Stimulated activated naive B cell treated with anti-CD40 and anti-IgM and Interleukin-4, amounts not matched to agents 10 μg/mL and 1 μg/mL and 100 μg/mL, for 72 hours (primary cell): ENCODE measurements around the gene CACYBP.
"Not testable (repeated sequence)": the region's sequence is repeated elsewhere in the genome, so short reads cannot be mapped to it uniquely, and the experiment has no call there.

Source experiments
- ATAC-seq, 2 donors: fragments of 150-1000 bp; cut with Tn5 transposase; replicated peaks; 2 replicates each; pipeline ENCODE4 v1.10.0; 2021; ENCODE audit warnings: moderate library complexity in 1 of 2
- DNase-seq: peaks from one replicate; pipeline ENCODE4 v3.0.0; 2021
- H3K27ac Mint-ChIP-seq: one replicate; pipeline ENCODE4 v1.8.0; 2022; ENCODE audit warnings: mild to moderate bottlenecking, mixed read lengths
- H3K27me3 Mint-ChIP-seq, 2 donors: one replicate each; pipeline ENCODE4 v1.8.0; 2022; ENCODE audit warnings: mixed read lengths in 2 of 2
- H3K36me3 Mint-ChIP-seq, 2 donors: one replicate each; pipeline ENCODE4 v1.8.0; 2022; ENCODE audit warnings: mixed read lengths in 2 of 2, mild to moderate bottlenecking in 1 of 2
- H3K4me1 Mint-ChIP-seq, 2 donors: one replicate each; pipeline ENCODE4 v1.8.0; 2022; ENCODE audit warnings: mixed read lengths in 2 of 2, mild to moderate bottlenecking in 1 of 2
- H3K4me3 Mint-ChIP-seq, 2 donors: one replicate each; pipeline ENCODE4 v1.8.0; 2022; ENCODE audit warnings: mild to moderate bottlenecking in 2 of 2, mixed read lengths in 2 of 2, moderate library complexity in 1 of 2
- H3K9me3 Mint-ChIP-seq, 2 donors: one replicate each; pipeline ENCODE4 v1.8.0; 2022; ENCODE audit warnings: mixed read lengths in 2 of 2, mild to moderate bottlenecking in 1 of 2

CACYBP gene

GRCh38 chr1:175042650-175043049, 42.9 kb downstream of the CACYBP start:
- H3K9me3 Mint-ChIP-seq: no peaks in the 10 kb centered on the region
- H3K4me3 Mint-ChIP-seq: no peak overlapping the region
- ATAC-seq (no peak), DNase-seq (no peak)
- H3K27ac Mint-ChIP-seq: no peak overlapping the region
- no peaks in the 10 kb centered on the region for H3K36me3 Mint-ChIP-seq
- peaks cover 21 to 30% of the 10 kb centered on the region in 2 donors for H3K27me3 Mint-ChIP-seq
- no peaks in the 10 kb centered on the region for H3K4me1 Mint-ChIP-seq

GRCh38 chr1:175043824-175044223, 44.1 kb downstream of the CACYBP start:
- Mint-ChIP-seq H3K27me3 (peaks cover 26 to 38% of the 10 kb centered on the region in 2 donors), H3K9me3 (no peaks in the 10 kb centered on the region), H3K36me3 (no peaks in the 10 kb centered on the region), H3K4me1 (no peaks in the 10 kb centered on the region), H3K4me3 (no peak overlapping the region), H3K27ac (no peak overlapping the region)
- no peak for ATAC-seq
- no peak for DNase-seq

DNA sequence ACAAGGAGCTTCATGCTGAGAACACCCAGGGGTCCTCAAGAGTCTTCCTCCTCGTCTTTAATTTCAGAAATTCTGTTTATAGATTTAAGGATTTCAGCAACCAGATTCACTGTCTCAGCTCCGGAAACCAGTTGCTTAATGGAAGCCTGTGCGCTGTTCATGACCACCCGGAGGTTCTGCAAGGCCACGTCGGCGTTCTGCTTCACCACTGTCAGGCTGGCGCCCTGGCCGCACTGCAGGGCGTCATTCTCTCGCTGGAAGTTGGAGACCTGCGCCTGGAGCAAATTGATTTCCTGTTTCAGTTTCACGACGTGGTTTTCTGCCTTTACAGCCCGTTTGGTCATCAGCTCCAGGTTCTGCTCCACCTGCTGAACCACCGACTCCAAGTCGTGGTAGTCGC, 44.8 kb downstream of the CACYBP start:
- H3K4me3 Mint-ChIP-seq, H3K9me3 Mint-ChIP-seq, H3K27ac Mint-ChIP-seq, H3K36me3 Mint-ChIP-seq, DNase-seq, ATAC-seq, H3K4me1 Mint-ChIP-seq: not testable (repeated sequence)
- peaks cover 34 to 46% of the 10 kb centered on the region in 2 donors for H3K27me3 Mint-ChIP-seq

DNA sequence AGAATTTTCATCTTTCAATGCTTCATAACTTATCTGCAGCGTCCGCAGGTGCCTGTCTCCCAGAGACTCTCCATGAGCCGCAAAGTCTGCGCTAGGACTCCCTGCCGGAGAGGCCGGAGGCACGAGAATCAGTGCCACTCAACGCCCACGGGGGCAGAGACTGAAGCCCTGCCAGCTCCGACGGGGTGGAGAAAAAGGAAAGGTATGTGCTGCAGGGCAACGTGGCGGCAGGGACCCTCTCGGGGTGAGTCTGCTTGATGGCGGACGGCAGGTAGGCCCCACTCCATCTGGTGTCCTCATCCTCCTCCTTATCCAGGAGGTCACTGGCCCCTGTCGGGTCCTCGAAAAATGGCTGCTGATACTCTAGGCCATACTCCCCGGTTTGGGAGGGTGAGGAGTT, 45.4 kb downstream of the CACYBP start:
- DNase-seq (no peak), ATAC-seq (no peak)
- Mint-ChIP-seq H3K4me3 (no peak overlapping the region), H3K36me3 (no peaks in the 10 kb centered on the region), H3K27me3 (peaks cover 36 to 49% of the 10 kb centered on the region in 2 donors), H3K27ac (no peak overlapping the region), H3K4me1 (no peaks in the 10 kb centered on the region), H3K9me3 (no peaks in the 10 kb centered on the region)

DNA sequence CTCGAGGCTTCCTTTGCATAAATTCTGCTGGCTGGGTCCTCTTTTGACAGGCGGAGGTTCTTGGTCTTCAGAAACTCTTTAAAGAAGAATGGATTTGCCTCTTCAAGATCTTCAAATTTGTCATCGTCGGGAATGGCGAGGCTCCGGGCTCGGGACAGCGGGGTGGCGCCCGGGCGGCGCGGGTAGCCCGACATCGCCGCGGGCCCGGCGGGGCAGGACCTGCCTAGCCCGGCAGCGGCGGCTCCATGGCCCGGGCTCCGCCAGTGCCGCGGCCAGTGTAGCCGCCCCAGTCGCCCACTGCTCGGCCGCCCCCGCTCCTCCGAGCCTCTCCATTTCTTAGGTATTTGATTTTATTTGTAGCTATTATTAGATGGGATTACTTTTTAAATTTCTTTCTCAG, 45.8 kb downstream of the CACYBP start:
- H3K4me1 Mint-ChIP-seq: no peaks in the 10 kb centered on the region
- H3K27me3 Mint-ChIP-seq: peaks cover 36 to 49% of the 10 kb centered on the region in 2 donors
- no peak overlapping the region for H3K4me3 Mint-ChIP-seq
- no peak for DNase-seq
- no peaks in the 10 kb centered on the region for H3K9me3 Mint-ChIP-seq
- no peak overlapping the region for H3K27ac Mint-ChIP-seq
- no peak for ATAC-seq
- H3K36me3 Mint-ChIP-seq: no peaks in the 10 kb centered on the region

GRCh38 chr1:175050992-175051391, 51.2 kb downstream of the CACYBP start:
- Mint-ChIP-seq H3K4me1 (no peaks in the 10 kb centered on the region), H3K4me3 (no peak overlapping the region), H3K9me3 (no peaks in the 10 kb centered on the region), H3K36me3 (no peaks in the 10 kb centered on the region), H3K27me3 (peaks cover 33 to 46% of the 10 kb centered on the region in 2 donors), H3K27ac (no peak overlapping the region)
- DNase-seq (no peak), ATAC-seq (no peak)

GRCh38 chr1:175054736-175055135, 55.0 kb downstream of the CACYBP start:
- Mint-ChIP-seq H3K27ac (no peak overlapping the region), H3K4me1 (no peaks in the 10 kb centered on the region), H3K9me3 (peaks cover 4 to 7% of the 10 kb centered on the region in 2 donors), H3K27me3 (peaks cover 17 to 30% of the 10 kb centered on the region in 2 donors), H3K36me3 (peaks cover 1 to 4% of the 10 kb centered on the region in 2 donors), H3K4me3 (no peak overlapping the region)
- no peak for ATAC-seq
- DNase-seq: no peak
